Measurements from ENCODE around the gene AZU1. TPM values are rescaled to one million over a fixed set of nuclear protein-coding genes. Genes with fewer than 3 reads are reported as not detected.
"Not testable (repeated sequence)": the region's sequence is repeated elsewhere in the genome, so short reads cannot be mapped to it uniquely, and the experiment has no call there.

Gene AZU1
- total RNA-seq, 1 donor from 2014 or later, result 0.75 TPM

- no peaks in the 10 kb centered on the region for H3K36me3 ChIP-seq
- no peak for ATAC-seq
- H3K4me1 ChIP-seq, result peaks cover 16% of the 10 kb centered on the region
- H3K27me3 ChIP-seq, result peaks cover 19% of the 10 kb centered on the region
- H3K27ac ChIP-seq, result peak within 1 kb of the TSS; percentile 68
- intact Hi-C loops (cut with DNase I), result loop anchor here (10.0 kb wide), 1 partner anchor 88 kb away; no protein-coding TSS in a partner anchor
- H3K9me3 ChIP-seq, result no peaks in the 10 kb centered on the region
- H3K4me3 ChIP-seq, result no peak within 1 kb of the TSS
- DNase-seq, result peak; percentile 63
- TF ChIP-seq CTCF (IDR thresholded peaks at IDR 0.05), result no peak
Measured at GRCh38 chr19:852136-853013, 24.7 kb downstream of the AZU1 start, which contains the start of gene ELANE. Gene ELANE (plus strand): TSS chr19:852303. CDS start chr19:852329, 26 bp downstream.

- H3K27me3 ChIP-seq, result peaks cover 19% of the 10 kb centered on the region
- DNase-seq, result no peak
- intact Hi-C loops (cut with DNase I), result loop anchor here (10.0 kb wide), 1 partner anchor 88 kb away; no protein-coding TSS in a partner anchor
- no peaks in the 10 kb centered on the region for H3K36me3 ChIP-seq
- H3K9me3 ChIP-seq, result no peaks in the 10 kb centered on the region
- H3K27ac ChIP-seq, result no peak overlapping the region
- peaks cover 9% of the 10 kb centered on the region for H3K4me1 ChIP-seq
- H3K4me3 ChIP-seq, result no peak overlapping the region
- no peak for TF ChIP-seq CTCF (IDR thresholded peaks at IDR 0.05)
- no peak for ATAC-seq
Measured at GRCh38 chr19:853014-853585, 25.5 kb downstream of the AZU1 start.

- not testable (repeated sequence) for H3K9me3 ChIP-seq, H3K4me3 ChIP-seq, H3K36me3 ChIP-seq, DNase-seq, H3K27ac ChIP-seq, ATAC-seq, H3K4me1 ChIP-seq
- intact Hi-C loops (cut with DNase I), result loop anchor here (10.0 kb wide), 1 partner anchor 89 kb away; no protein-coding TSS in a partner anchor
- peaks cover 19% of the 10 kb centered on the region for H3K27me3 ChIP-seq
Measured at GRCh38 chr19:853614-854220, 26.1 kb downstream of the AZU1 start.

GRCh38 chr19:854549-854948, 26.9 kb downstream of the AZU1 start:
- Histone ChIP-seq H3K36me3 (no peaks in the 10 kb centered on the region), H3K4me1 (peaks cover 17% of the 10 kb centered on the region), H3K4me3 (no peak overlapping the region), H3K9me3 (no peaks in the 10 kb centered on the region), H3K27ac (no peak overlapping the region), H3K27me3 (peaks cover 19% of the 10 kb centered on the region)
- TF ChIP-seq CTCF (IDR thresholded peaks at IDR 0.05), result no peak
- ATAC-seq (no peak), DNase-seq (no peak)
- intact Hi-C loops (cut with DNase I), result loop anchor here (10.0 kb wide), 1 partner anchor 90 kb away; no protein-coding TSS in a partner anchor

- no peak for TF ChIP-seq CTCF (IDR thresholded peaks at IDR 0.05)
- DNase-seq, result no peak
- peaks cover 21% of the 10 kb centered on the region for H3K4me1 ChIP-seq
- H3K27ac ChIP-seq, result no peak overlapping the region
- ATAC-seq, result no peak
- H3K27me3 ChIP-seq, result peaks cover 19% of the 10 kb centered on the region
- no peaks in the 10 kb centered on the region for H3K36me3 ChIP-seq
- intact Hi-C loops (cut with DNase I), result loop anchor here (5.0 to 10.0 kb wide), 2 partner anchors 62 to 90 kb away; partner anchors contain the start of gene KISS1R
- H3K9me3 ChIP-seq, result no peaks in the 10 kb centered on the region
- H3K4me3 ChIP-seq, result no peak overlapping the region
Measured at GRCh38 chr19:855142-855541, 27.5 kb downstream of the AZU1 start.
